ENCODE results near the gene HOXB7.
A peak's percentile ranks its signal among the peaks of the same experiment; 100 is the strongest.

Gene HOXB7

GRCh38 chr17:48615963-48616716 is 5.3 kb upstream of the HOXB7 start:
- Mint-ChIP-seq H3K4me3 (no peak overlapping the region), H3K27me3 (peaks cover 83 to 100% of the 10 kb centered on the region in 2 donors), H3K4me1 (ENCODE audit: low read depth in 2 of 2) (peaks cover 38 to 43% of the 10 kb centered on the region in 2 donors), H3K27ac (no peak overlapping the region), H3K36me3 (ENCODE audit: insufficient read depth) (peaks cover 36% of the 10 kb centered on the region), H3K9me3 (no peaks in the 10 kb centered on the region)
- ATAC-seq (replicated peaks) (no peak), DNase-seq (no peak)

- Mint-ChIP-seq H3K4me3 (peak within 1 kb of the TSS; percentile 98 to 99), H3K27me3 (peaks cover 79 to 98% of the 10 kb centered on the region in 2 donors), H3K4me1 (ENCODE audit: low read depth in 2 of 2) (peaks cover 45 to 47% of the 10 kb centered on the region in 2 donors), H3K27ac (peak within 1 kb of the TSS in 1 of 2 donors; percentile 74), H3K9me3 (no peaks in the 10 kb centered on the region), H3K36me3 (ENCODE audit: insufficient read depth) (peaks cover 40% of the 10 kb centered on the region)
- DNase-seq (no peak), ATAC-seq (replicated peaks) (no peak)
Measured at GRCh38 chr17:48615047-48615962, 4.5 kb upstream of the HOXB7 start, which contains the start of gene HOXB8. Gene HOXB8, minus strand, starts transcription at chr17:48615292. Its CDS starts 588 bp downstream, at chr17:48614704.

DNA sequence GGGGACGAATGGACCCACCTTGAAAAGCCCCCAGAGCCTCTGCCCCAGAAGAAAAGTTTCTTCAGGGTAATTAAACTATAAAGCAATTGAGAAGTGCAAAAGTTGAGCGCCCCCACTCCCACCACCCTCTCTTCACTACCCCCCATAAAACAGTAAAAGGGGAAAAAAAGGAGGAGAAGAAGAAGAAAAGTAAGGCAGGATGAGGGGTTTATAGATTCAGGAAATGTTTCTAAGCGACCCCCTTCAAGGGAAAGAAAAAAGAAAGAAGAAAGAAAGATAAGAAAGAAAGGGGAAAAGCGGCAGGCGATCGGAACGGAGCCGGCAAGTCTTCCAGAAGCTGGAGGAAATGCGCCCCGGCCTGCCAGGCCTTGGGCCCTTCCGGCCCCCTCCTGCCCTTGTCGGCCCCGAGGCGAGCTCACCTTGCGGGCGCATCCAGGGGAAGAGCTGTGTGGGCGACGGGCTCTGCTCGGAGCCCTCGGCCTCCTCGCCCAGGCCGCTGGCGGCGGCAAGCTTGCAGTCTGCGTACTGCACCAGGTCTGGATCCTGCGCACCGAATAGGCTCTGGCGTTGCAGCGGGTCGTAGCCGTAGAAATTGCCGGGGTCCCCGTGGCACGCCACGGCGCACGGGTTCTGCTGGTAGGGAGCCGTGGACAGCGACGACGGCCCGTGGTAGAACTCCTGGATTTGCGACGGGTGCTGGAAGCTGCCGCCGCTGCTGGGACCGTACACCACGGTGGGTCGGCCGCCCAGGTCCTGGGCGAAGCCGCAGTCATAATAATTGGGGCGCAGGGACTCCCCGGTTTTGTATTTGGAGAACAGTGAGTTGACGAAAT is 3.3 kb upstream of the HOXB7 start:
- peak; percentile 22 for ATAC-seq (replicated peaks)
- Mint-ChIP-seq H3K27ac (peak overlapping the region in 1 of 2 donors; percentile 74), H3K9me3 (no peaks in the 10 kb centered on the region), H3K36me3 (ENCODE audit: insufficient read depth) (peaks cover 35% of the 10 kb centered on the region), H3K4me1 (ENCODE audit: low read depth in 2 of 2) (peaks cover 45 to 46% of the 10 kb centered on the region in 2 donors), H3K4me3 (peak overlapping the region; percentile 98 to 99), H3K27me3 (peaks cover 69 to 94% of the 10 kb centered on the region in 2 donors)
- no peak for DNase-seq

DNA sequence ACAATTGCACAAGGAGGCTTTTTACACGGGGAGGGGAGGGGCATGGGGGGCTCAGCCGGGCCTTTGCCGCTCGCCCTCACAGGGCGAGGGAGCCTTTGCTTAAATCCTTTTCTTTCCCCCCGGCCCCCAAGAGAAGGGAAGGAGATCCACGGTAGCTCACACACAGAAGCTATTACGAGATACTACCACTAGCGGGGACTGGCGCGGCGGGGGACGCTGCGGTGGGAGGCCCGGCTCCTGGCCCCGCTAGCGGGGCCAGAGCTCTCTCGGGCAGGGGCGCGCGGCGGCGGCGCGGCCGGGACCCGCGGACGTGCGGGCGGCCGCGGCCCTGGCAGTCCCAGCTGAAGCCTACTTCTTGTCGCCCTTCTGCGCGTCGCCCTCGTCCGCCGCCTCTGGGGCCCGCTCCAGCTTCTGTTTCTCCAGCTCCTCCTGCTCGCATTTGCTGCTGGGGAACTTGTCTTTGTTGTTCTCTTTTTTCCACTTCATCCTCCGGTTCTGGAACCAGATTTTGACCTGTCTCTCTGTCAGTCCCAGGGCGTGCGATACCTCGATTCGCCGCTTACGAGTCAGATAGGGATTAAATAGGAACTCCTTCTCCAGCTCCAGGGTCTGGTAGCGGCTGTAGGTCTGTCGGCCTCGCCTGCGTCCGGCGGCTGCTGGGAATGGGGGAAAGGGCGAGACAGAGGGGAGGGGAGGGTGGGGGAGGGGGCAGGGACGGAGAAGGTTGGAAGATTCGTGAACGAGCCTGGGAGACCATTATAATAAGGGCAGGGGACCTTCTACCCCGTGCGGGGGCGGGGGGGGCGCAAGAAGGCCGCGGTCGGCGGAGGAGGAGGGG is 2.3 kb upstream of the HOXB7 start:
- Mint-ChIP-seq H3K27ac (peak overlapping the region; percentile 67 to 87), H3K4me3 (peak overlapping the region; percentile 98 to 99), H3K27me3 (peaks cover 67 to 94% of the 10 kb centered on the region in 2 donors), H3K9me3 (no peaks in the 10 kb centered on the region), H3K4me1 (ENCODE audit: low read depth in 2 of 2) (peaks cover 39 to 45% of the 10 kb centered on the region in 2 donors), H3K36me3 (ENCODE audit: insufficient read depth) (peaks cover 29% of the 10 kb centered on the region)
- ATAC-seq (replicated peaks) (peak; percentile 75), DNase-seq (peak in 1 of 3 experiments; percentile 43)

DNA sequence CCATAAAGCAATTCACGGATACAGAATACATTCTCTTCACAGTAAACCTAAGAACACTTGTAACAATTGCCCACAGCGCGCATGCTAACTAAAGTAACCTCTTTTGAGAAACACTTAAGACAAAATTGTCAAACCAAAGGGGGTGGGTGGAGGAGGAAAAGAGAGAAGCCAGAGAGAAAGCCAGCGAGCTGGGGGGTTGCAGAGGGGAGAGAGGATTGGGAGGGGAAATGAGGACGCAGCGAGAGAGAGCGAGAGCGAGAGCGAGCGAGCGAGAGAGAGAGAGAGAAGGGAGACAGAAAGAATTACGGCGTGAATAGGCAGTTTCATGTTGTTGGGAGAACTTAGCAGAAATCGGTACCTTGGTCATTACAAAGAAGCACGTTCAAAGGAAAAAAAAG is 1.6 kb upstream of the HOXB7 start:
- Mint-ChIP-seq H3K36me3 (ENCODE audit: insufficient read depth) (peaks cover 28% of the 10 kb centered on the region), H3K4me1 (ENCODE audit: low read depth in 2 of 2) (peaks cover 41 to 44% of the 10 kb centered on the region in 2 donors), H3K4me3 (peak overlapping the region; percentile 98 to 99), H3K27me3 (peaks cover 62 to 94% of the 10 kb centered on the region in 2 donors), H3K27ac (peak overlapping the region; percentile 67 to 87), H3K9me3 (no peaks in the 10 kb centered on the region)
- DNase-seq (no peak), ATAC-seq (replicated peaks) (peak; percentile 13)

DNA sequence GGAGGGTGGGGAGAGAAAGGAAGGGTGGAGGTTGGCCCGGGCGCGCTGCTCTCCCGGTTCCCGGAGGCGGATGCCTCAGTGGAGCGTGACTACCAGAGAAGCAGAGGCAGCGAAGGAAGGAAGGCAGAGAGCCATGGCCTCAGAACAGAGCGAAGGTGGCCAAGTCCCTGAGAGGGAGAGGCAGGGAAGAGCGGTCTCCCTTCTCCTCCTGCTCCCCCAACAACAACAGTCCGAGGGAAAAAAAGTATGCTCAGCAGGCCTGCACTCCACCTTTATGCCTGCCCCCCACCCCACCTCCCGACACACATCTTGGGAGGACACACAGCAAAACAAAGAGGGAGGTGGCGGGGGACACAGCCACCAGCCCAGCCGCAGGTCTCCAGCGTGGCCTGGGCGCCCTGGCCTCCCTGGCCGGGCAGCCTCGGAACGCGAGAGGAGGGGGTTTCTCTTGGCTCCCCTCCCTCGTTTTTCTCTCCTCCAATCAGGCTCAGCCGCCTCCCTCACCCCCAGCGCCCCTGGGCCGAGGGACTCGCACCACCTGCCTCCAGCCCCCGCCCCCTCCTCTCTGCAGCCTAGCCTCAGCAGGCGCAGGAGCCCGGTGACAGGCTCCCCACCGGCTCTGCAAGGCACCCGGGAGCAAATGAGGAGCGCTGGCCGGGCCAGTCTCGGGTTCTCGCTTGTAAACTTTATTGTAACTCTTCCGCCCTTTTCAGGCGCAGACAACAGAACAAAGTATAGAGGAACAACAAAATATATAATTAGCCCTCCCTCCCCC is 1.1 kb upstream of the HOXB7 start:
- ATAC-seq (replicated peaks) (no peak), DNase-seq (no peak)
- Mint-ChIP-seq H3K4me1 (ENCODE audit: low read depth in 2 of 2) (peaks cover 37 to 38% of the 10 kb centered on the region in 2 donors), H3K9me3 (no peaks in the 10 kb centered on the region), H3K4me3 (peak overlapping the region; percentile 98 to 99), H3K27ac (peak overlapping the region; percentile 67 to 87), H3K36me3 (ENCODE audit: insufficient read depth) (peaks cover 24% of the 10 kb centered on the region), H3K27me3 (peaks cover 58 to 94% of the 10 kb centered on the region in 2 donors)

DNA sequence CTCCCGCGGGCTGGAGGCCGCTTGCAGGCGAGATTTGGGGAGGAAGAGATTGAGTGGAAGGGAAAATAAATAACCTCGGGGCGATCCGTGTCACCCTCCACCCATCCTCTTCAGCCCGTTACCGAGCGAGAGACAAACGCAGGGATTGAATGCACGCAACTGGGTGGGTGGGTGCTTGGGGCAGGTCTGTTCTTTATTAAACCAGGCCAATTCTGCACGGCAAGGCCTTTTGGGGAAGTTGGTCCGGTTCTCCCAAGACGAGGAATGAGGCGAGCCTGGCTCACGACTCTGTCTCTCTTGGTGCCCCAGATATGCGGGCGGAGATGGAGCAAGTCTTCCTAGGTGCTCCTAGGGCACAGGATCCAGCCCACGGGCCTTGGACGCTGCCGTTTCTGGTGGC is 396 bp upstream of the HOXB7 start:
- DNase-seq = no peak
- Mint-ChIP-seq H3K4me3 (peak overlapping the region; percentile 98 to 99), H3K36me3 (ENCODE audit: insufficient read depth) (peaks cover 24% of the 10 kb centered on the region), H3K9me3 (no peaks in the 10 kb centered on the region), H3K27ac (peak overlapping the region; percentile 26 to 41), H3K4me1 (ENCODE audit: low read depth in 2 of 2) (peaks cover 35 to 36% of the 10 kb centered on the region in 2 donors), H3K27me3 (peaks cover 58 to 94% of the 10 kb centered on the region in 2 donors)
- ATAC-seq (replicated peaks) = no peak

DNA sequence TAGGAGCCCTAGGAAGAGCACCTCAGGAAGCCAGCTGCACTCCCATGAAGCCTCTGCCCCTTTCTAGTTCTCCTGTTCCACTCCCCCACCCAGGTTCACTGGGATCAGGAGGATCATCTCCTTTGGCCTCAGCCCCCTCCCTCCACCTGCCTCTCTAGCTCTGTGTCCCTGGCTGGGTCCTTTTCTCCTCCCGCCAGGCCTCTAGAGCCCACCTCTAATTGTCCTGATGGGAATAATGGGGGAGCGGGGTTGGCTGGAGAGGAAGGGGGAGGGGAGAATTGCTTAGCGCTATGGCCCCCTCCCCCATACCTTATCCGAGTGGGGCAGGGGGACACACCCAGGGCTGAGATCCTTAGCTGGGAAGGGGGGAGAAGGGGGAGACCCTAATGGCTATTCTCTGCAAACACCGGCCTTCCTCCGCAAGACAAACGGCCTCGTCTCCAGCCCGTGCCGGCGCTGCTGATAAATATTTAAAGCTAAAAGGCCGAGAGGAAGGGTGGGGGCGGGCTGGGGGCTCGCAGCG is 997 bp downstream of the HOXB7 start:
- peaks cover 20% of the 10 kb centered on the region for H3K36me3 Mint-ChIP-seq (ENCODE audit: insufficient read depth)
- no peak for DNase-seq
- ATAC-seq (replicated peaks) = no peak
- H3K9me3 Mint-ChIP-seq = no peaks in the 10 kb centered on the region
- peak overlapping the region; percentile 98 to 99 for H3K4me3 Mint-ChIP-seq
- peaks cover 55 to 94% of the 10 kb centered on the region in 2 donors for H3K27me3 Mint-ChIP-seq
- no peak overlapping the region for H3K27ac Mint-ChIP-seq
- H3K4me1 Mint-ChIP-seq (ENCODE audit: low read depth in 2 of 2) = peaks cover 36 to 37% of the 10 kb centered on the region in 2 donors

GRCh38 chr17:48609033-48609432 is 1.8 kb downstream of the HOXB7 start:
- no peak overlapping the region for H3K27ac Mint-ChIP-seq

GRCh38 chr17:48608494-48608834 is 2.4 kb downstream of the HOXB7 start:
- H3K27me3 Mint-ChIP-seq = peaks cover 55 to 94% of the 10 kb centered on the region in 2 donors

More at GRCh38 chr17:48609033-48609432, 1.8 kb downstream of the HOXB7 start:
- ATAC-seq (replicated peaks) (no peak), DNase-seq (no peak)
- peaks cover 30 to 36% of the 10 kb centered on the region in 2 donors for H3K4me1 Mint-ChIP-seq (ENCODE audit: low read depth in 2 of 2)
- peaks cover 15% of the 10 kb centered on the region for H3K36me3 Mint-ChIP-seq (ENCODE audit: insufficient read depth)
- H3K4me3 Mint-ChIP-seq = peak overlapping the region in 1 of 2 donors; percentile 98
- no peaks in the 10 kb centered on the region for H3K9me3 Mint-ChIP-seq
- H3K27me3 Mint-ChIP-seq = peaks cover 55 to 94% of the 10 kb centered on the region in 2 donors

DNA sequence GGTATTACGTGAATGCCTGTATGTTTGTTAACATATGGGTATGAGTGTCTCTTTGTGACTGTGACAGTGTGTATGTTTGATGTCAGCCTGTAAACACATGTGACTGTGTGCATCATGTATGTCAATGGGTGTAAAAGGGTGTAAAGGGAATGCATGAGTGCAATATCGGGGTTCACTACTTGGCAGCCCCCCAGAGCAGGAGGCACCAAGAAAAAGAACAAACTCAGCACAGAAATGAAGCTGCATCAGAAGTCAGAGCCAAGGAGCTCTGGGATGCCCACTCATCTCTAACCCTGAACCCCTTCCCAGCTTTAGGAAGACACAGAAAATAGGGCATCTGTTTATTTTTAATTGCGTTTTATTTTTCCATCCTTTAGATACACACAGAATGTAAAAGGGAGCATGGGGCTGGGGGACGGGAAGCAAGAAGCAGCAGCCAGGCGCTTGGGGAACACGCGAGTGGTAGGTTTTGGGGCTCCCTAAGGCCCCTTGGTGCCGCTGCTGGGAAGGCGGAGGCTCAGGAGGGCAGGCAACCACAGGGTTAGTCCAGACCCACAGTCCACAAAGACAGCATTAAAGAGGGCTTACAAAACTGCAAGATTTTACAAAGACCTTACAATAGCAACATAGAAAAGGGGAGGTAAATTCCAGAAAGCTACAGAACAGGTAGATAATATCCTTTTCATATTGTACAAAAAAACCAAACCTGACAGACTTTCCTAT is 3.8 kb downstream of the HOXB7 start:
- ATAC-seq (replicated peaks) (no peak), DNase-seq (no peak)
- no peak overlapping the region for H3K4me3 Mint-ChIP-seq
- H3K4me1 Mint-ChIP-seq (ENCODE audit: low read depth in 2 of 2) = peaks cover 25 to 33% of the 10 kb centered on the region in 2 donors
- H3K27me3 Mint-ChIP-seq = peaks cover 67 to 94% of the 10 kb centered on the region in 2 donors
- no peaks in the 10 kb centered on the region for H3K9me3 Mint-ChIP-seq
- H3K36me3 Mint-ChIP-seq (ENCODE audit: insufficient read depth) = peaks cover 4% of the 10 kb centered on the region
- no peak overlapping the region for H3K27ac Mint-ChIP-seq

More at GRCh38 chr17:48608494-48608834, 2.4 kb downstream of the HOXB7 start:
- Mint-ChIP-seq H3K36me3 (ENCODE audit: insufficient read depth) (peaks cover 10% of the 10 kb centered on the region), H3K4me1 (ENCODE audit: low read depth in 2 of 2) (peaks cover 25 to 36% of the 10 kb centered on the region in 2 donors), H3K27ac (no peak overlapping the region), H3K9me3 (no peaks in the 10 kb centered on the region), H3K4me3 (no peak overlapping the region)
- no peak for DNase-seq
- ATAC-seq (replicated peaks) = no peak
